Measurements from ENCODE around the gene F10.

DNA sequence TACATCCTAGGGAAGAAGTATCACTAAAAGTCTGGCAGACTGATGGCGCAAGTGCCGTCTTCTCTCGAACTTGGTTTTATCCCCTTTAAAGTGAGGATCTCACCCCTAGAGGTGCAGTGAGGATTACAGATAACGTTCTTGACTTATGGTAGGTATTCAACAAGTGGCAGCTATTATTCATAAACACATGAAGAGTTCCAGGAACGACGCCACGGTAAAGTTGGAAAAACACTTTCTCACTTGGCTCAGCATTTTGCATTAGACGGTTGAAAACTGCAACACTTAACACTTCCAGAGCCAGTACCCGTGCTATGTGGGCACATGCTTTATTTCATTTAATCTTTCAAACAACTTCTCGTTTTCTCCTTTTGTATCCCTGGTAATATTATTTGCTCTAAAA lies 44.6 kb downstream of the F10 start:
- TF ChIP-seq, protein P1, sequence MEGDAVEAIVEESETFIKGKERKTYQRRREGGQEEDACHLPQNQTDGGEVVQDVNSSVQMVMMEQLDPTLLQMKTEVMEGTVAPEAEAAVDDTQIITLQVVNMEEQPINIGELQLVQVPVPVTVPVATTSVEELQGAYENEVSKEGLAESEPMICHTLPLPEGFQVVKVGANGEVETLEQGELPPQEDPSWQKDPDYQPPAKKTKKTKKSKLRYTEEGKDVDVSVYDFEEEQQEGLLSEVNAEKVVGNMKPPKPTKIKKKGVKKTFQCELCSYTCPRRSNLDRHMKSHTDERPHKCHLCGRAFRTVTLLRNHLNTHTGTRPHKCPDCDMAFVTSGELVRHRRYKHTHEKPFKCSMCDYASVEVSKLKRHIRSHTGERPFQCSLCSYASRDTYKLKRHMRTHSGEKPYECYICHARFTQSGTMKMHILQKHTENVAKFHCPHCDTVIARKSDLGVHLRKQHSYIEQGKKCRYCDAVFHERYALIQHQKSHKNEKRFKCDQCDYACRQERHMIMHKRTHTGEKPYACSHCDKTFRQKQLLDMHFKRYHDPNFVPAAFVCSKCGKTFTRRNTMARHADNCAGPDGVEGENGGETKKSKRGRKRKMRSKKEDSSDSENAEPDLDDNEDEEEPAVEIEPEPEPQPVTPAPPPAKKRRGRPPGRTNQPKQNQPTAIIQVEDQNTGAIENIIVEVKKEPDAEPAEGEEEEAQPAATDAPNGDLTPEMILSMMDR (IDR thresholded peaks at IDR 0.05; ENCODE audit: extremely low read depth in 1 of 2, insufficient read depth in 1 of 2, low read depth in 1 of 2, low read length in 2 of 2): no peak
- TF ChIP-seq FOS (IDR thresholded peaks at IDR 0.05; ENCODE audit: borderline replicate concordance, insufficient read depth, low read length): no peak

Measured in endothelial cell of umbilical vein (primary cell).